NCI-H2171 (cell line): Measurements from ENCODE around the gene EXOSC1.
"Not testable (repeated sequence)": the region's sequence is repeated elsewhere in the genome, so short reads cannot be mapped to it uniquely, and the experiment has no call there.

Source experiments
- DNase-seq: peaks from one replicate; lab custom pipeline; 2025; lab: John Stamatoyannopoulos, UW

Gene EXOSC1

GRCh38 chr10:97407952-97408248 lies 37.9 kb downstream of the EXOSC1 start:
- DNase-seq = no peak

DNA sequence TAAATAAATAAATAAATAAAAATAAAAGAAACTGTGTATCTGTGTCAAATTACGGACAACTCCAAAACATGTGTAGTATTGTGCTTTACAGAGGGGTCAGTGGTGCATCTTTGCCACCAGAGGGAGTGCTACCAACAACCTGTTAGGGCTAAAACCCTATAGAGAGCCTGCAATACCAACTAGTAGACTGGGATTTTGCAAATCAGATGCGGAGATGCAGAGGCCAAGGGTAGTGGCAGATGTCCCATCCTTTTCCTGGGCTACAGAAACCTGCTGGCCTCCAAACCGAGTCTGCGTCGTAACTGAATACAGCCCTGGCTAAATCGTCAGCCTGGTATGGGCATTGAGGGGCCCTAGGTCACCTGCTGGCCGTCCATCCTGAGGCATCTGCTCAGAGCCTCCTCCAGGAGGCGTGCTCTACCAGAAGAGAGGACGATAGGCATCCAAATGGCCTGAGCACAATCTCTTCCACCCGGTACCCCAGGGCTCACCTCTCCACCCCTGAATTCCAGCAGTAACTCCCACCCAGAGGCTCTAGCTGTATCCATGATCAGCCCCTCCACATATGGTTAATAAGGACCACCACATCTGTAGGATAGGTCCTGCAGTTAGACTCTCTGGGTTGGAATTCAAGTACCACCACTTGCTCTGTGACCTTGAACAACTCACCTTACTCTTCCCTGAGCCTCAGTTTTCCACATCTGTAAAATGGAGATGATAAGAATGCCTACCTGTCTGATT lies 38.4 kb downstream of the EXOSC1 start:
- peak; percentile 8 for DNase-seq

DNA sequence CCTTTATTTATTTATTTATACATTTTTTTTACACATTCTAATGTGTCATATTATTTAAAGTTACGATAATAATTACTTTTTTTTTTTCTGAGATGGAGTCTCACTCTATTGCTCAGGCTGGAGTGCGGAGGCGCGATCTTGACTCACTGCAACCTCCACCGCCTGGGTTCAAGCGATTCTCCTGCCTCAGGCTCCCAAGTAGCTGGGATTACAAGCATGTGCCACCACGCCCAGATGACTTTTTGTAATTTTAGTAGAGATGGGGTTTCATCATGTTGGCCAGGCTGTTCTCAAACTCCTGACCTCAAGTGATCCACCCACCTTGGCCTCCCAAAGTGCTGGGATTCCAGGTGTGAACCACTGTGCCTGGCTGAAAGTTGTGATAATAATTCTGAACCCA lies 39.3 kb downstream of the EXOSC1 start:
- not testable (repeated sequence) for DNase-seq

DNA sequence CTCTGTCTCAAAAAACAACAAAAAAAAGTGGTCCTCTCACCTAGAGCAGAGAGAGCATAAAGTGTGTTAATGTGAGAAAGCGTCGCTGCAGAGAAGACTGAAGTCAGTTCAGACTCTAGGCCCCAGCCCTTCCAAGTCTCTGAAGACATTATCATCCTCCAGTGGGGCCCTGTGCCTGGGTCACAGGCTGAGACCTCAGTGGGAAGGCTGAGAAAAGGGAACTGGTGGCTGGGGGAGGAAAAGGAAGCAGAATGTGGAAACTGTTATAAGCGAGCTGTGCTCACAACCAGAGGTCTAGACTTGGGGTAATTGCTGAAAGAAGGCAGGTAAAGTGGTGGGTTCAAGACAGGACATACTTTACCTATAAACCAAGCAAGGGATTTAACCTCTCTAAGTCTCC lies 39.7 kb downstream of the EXOSC1 start:
- DNase-seq = no peak

- no peak for DNase-seq
Observed at GRCh38 chr10:97404044-97404443, 41.8 kb downstream of the EXOSC1 start.

- no peak for DNase-seq
Observed at GRCh38 chr10:97401455-97401919, 44.3 kb downstream of the EXOSC1 start.

DNA sequence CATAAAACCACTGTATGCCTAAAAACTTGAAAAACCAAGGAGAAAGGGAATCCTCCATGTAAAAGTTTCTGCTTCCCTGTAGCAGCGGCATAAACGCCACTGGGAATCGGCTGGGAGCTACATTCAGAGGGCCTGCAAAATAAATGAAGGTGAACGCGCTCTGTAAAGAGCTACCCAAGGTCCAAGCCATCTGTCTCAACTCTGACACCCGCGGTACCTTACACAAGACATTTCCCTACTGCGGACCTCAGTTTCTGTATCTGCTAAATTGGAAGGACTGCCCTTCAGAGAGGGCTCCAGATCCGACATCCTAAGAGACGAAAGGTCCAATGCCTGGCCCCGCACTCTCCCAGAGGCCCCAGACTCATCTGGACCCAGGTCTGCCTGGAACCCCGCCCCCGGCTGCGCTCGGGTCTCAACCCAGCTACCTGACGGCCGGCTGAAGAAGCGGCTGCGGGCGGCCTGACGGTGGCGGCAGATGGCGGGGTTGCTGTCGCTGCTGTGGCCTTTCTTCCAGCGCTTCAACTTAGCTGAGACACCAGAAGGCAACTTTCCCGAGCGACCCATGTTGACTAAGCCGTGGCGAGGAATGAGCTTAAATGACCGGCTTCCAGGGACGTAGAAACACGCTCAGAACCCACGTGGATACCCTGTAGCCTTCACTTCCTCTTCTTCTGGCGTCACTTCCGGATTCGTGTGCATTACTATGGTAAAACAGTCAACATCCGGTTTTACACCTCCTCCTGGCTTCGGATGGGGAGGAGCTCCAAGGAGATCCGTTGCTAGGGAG lies 44.9 kb downstream of the EXOSC1 start, which contains the start of gene RRP12:
RRP12 (minus strand) TSS at position 676 of the 790 bp plus-strand sequence; CDS start at position 567, 109 bp downstream.
- peak; percentile 89 for DNase-seq

- DNase-seq = no peak
Observed at GRCh38 chr10:97399843-97400545, 45.8 kb downstream of the EXOSC1 start.

- no peak for DNase-seq
Observed at GRCh38 chr10:97396056-97396455, 49.8 kb downstream of the EXOSC1 start.

DNA sequence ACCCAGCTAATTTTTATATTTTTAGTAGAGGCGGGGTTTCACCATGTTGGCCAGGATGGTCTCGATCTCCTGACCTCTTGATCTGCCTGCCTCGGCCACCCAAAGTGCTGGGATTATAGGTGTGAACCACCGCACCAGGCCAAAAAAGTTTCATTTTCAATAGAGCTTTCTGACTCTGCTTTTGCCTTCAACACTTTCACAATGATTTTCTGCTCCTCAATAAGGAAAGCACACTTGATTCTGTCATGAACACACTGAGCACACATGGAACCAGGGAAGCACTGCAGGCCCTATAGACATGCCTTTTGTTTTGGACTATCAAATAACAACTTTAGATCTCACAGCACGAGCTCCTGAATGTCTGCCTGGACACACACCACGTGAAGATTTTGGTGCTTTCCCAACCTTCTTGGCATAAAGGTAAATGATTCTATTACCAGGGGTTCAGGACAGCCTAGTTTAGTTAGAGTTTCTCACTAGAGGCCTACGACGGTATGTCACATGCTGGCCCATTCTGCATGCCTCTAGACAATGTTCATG lies 52.7 kb downstream of the EXOSC1 start:
- DNase-seq = no peak

- no peak for DNase-seq
Observed at GRCh38 chr10:97390091-97390490, 55.7 kb downstream of the EXOSC1 start.

DNA sequence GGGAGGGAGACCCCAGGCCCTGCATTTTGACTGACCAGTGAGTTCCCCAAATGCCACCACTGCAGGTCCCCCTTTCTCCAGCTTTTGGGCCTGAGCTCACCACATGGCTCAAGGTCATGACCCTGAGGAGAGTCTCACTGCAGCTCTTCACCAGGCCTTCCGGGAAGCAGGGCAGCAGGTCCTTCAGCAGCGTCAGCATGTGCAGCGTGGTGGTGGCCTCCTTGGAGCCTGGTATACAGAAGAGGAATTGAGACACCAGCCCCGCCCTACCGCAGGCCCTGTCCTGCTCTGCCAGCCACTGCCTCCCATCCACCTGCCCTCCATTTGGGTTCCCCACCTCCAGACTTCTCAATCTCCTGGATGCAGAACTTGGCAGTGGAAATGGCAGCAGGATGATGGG lies 57.7 kb downstream of the EXOSC1 start:
- no peak for DNase-seq
